DOHH2 (cell line): ENCODE measurements around the gene WDR55.

ENCODE experiments used
- EZH2phosphoT487 ChIP-seq: fragments of 200-600 bp; sonication (generic); IDR thresholded peaks from 2 replicates; pipeline ENCODE4 v1.6.1; 2017; ENCODE audit warnings: borderline replicate concordance, mild to moderate bottlenecking, antibody characterized with exemption, low read length, moderate library complexity, mixed read lengths
- TF ChIP-seq, protein P1 (sequence below): fragments of 200-600 bp; sonication (generic); IDR thresholded peaks from one replicate; pipeline ENCODE4 v1.5.1; 2014; ENCODE audit warnings: antibody characterized with exemption, mild to moderate bottlenecking, low read depth, low read length; ENCODE audit not compliant: poor library complexity, severe bottlenecking

DNA sequence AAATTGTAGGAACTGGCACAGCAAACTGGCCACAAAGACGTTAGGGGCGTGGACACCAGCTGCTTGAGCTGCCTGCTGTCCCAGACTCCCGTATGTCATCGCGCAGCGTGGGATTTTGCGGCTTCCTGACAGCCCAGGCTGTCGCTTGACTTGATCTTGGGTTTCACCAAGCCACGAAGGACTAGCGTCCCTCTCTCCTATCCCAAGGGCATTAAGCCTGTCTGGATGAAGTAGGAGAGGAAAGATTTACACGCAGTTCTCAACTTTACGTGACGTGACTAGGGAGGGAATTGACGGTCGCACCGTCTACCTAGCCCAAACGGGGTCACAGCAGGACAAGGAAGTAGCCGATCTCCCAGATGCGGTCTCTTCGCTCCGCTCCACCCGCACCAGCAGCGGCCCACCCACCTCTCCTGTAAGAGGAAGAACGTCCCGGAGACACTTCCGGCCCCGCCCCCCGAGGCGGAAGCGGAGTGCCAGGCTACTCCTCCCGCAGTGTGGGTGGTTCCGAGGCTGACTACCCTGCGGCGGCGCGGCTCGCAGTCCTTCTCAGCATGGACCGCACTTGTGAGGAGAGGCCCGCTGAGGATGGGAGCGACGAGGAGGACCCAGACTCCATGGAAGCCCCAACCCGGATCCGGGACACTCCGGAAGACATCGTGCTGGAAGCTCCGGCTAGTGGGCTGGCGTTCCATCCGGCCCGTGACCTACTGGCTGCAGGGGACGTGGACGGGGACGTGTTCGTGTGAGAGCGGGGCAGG is at the start of gene WDR55:
- TF ChIP-seq, protein P1, sequence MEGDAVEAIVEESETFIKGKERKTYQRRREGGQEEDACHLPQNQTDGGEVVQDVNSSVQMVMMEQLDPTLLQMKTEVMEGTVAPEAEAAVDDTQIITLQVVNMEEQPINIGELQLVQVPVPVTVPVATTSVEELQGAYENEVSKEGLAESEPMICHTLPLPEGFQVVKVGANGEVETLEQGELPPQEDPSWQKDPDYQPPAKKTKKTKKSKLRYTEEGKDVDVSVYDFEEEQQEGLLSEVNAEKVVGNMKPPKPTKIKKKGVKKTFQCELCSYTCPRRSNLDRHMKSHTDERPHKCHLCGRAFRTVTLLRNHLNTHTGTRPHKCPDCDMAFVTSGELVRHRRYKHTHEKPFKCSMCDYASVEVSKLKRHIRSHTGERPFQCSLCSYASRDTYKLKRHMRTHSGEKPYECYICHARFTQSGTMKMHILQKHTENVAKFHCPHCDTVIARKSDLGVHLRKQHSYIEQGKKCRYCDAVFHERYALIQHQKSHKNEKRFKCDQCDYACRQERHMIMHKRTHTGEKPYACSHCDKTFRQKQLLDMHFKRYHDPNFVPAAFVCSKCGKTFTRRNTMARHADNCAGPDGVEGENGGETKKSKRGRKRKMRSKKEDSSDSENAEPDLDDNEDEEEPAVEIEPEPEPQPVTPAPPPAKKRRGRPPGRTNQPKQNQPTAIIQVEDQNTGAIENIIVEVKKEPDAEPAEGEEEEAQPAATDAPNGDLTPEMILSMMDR = no peak
- no peak for TF ChIP-seq EZH2phosphoT487
